ENCODE data around the gene KRT17. TPM values are rescaled to one million over a fixed set of nuclear protein-coding genes. Genes with fewer than 3 reads are reported as not detected.

The KRT17 gene
- total and polyA plus RNA-seq, 7 experiments from 2014 or later, result not detected

- H3K9me3 ChIP-seq (ENCODE audit: control insufficient read depth in 2 of 3, low read length in 3 of 3), result no peaks in the 10 kb centered on the region
- no peaks in the 10 kb centered on the region for H3K27me3 ChIP-seq (ENCODE audit: control insufficient read depth in 2 of 2, insufficient read depth in 2 of 2, low read length in 2 of 2)
- ChIA-PET POLR2A (no interaction called here), CTCF (no interaction called here)
- ATAC-seq (no peak), DNase-seq (no peak)
- H3K4me1 Mint-ChIP-seq, result peaks cover 0 to 5% (median 0%) of the 10 kb centered on the region in 7 donors
- no peaks in the 10 kb centered on the region for H3K9me3 Mint-ChIP-seq
- H3K4me3 Mint-ChIP-seq, result no peak overlapping the region
- H3K36me3 Mint-ChIP-seq, result no peaks in the 10 kb centered on the region
- H3K27ac ChIP-seq (ENCODE audit: low read depth, low read length), result no peak overlapping the region
- intact Hi-C loops (cut with micrococcal nuclease), result no loop called here
- H3K36me3 ChIP-seq (ENCODE audit: control insufficient read depth in 2 of 3, insufficient read depth in 3 of 3, low read length in 3 of 3), result no peaks in the 10 kb centered on the region
- peaks cover 0 to 3% (median 0%) of the 10 kb centered on the region in 5 donors for H3K27me3 Mint-ChIP-seq
- no peak overlapping the region for H3K27ac Mint-ChIP-seq
- H3K4me1 ChIP-seq (ENCODE audit: control insufficient read depth in 2 of 2, insufficient read depth in 2 of 2, low read length in 2 of 2), result no peaks in the 10 kb centered on the region
- no peak overlapping the region for H3K4me3 ChIP-seq (ENCODE audit: low read length)
Observed at GRCh38 chr17:41635121-41636097, 11.0 kb upstream of the KRT17 start.

GRCh38 chr17:41634639-41635038 is 10.3 kb upstream of the KRT17 start:
- intact Hi-C loops (cut with micrococcal nuclease), result no loop called here
- peaks cover 0 to 5% (median 0%) of the 10 kb centered on the region in 7 donors for H3K4me1 Mint-ChIP-seq
- ChIA-PET CTCF (interaction anchor here (0.6 kb wide), 1 partner anchor 778 kb away, joined by 3 read pairs; no protein-coding TSS in a partner anchor), POLR2A (no interaction called here)
- H3K36me3 Mint-ChIP-seq, result no peaks in the 10 kb centered on the region
- H3K27me3 Mint-ChIP-seq, result peaks cover 0 to 2% (median 0%) of the 10 kb centered on the region in 5 donors
- no peaks in the 10 kb centered on the region for H3K36me3 ChIP-seq (ENCODE audit: control insufficient read depth in 2 of 3, insufficient read depth in 3 of 3, low read length in 3 of 3)
- ATAC-seq (no peak), DNase-seq (no peak)
- H3K27ac ChIP-seq (ENCODE audit: low read depth, low read length), result no peak overlapping the region
- H3K4me3 ChIP-seq (ENCODE audit: low read length), result no peak overlapping the region
- no peaks in the 10 kb centered on the region for H3K9me3 ChIP-seq (ENCODE audit: control insufficient read depth in 2 of 3, low read length in 3 of 3)
- no peak overlapping the region for H3K27ac Mint-ChIP-seq
- H3K4me1 ChIP-seq (ENCODE audit: control insufficient read depth in 2 of 2, insufficient read depth in 2 of 2, low read length in 2 of 2), result no peaks in the 10 kb centered on the region
- no peaks in the 10 kb centered on the region for H3K27me3 ChIP-seq (ENCODE audit: control insufficient read depth in 2 of 2, insufficient read depth in 2 of 2, low read length in 2 of 2)
- no peak overlapping the region for H3K4me3 Mint-ChIP-seq
- no peaks in the 10 kb centered on the region for H3K9me3 Mint-ChIP-seq

GRCh38 chr17:41633556-41634199 is 9.3 kb upstream of the KRT17 start:
- H3K27ac Mint-ChIP-seq, result no peak overlapping the region
- no peaks in the 10 kb centered on the region for H3K27me3 Mint-ChIP-seq
- ChIA-PET POLR2A (no interaction called here), CTCF (no interaction called here)
- no peaks in the 10 kb centered on the region for H3K36me3 Mint-ChIP-seq
- ATAC-seq, result no peak
- Histone ChIP-seq H3K27ac (ENCODE audit: low read depth, low read length) (no peak overlapping the region), H3K4me1 (ENCODE audit: control insufficient read depth in 2 of 2, insufficient read depth in 2 of 2, low read length in 2 of 2) (no peaks in the 10 kb centered on the region), H3K9me3 (ENCODE audit: control insufficient read depth in 2 of 3, low read length in 3 of 3) (no peaks in the 10 kb centered on the region), H3K4me3 (ENCODE audit: low read length) (no peak overlapping the region), H3K36me3 (ENCODE audit: control insufficient read depth in 2 of 3, insufficient read depth in 3 of 3, low read length in 3 of 3) (no peaks in the 10 kb centered on the region), H3K27me3 (ENCODE audit: control insufficient read depth in 2 of 2, insufficient read depth in 2 of 2, low read length in 2 of 2) (no peaks in the 10 kb centered on the region)
- H3K9me3 Mint-ChIP-seq, result no peaks in the 10 kb centered on the region
- no peak for DNase-seq
- H3K4me3 Mint-ChIP-seq, result no peak overlapping the region
- intact Hi-C loops (cut with micrococcal nuclease), result no loop called here
- peaks cover 0 to 5% (median 0%) of the 10 kb centered on the region in 7 donors for H3K4me1 Mint-ChIP-seq

- no peaks in the 10 kb centered on the region for H3K27me3 ChIP-seq (ENCODE audit: control insufficient read depth in 2 of 2, insufficient read depth in 2 of 2, low read length in 2 of 2)
- Mint-ChIP-seq H3K4me1 (peaks cover 0 to 5% (median 0%) of the 10 kb centered on the region in 7 donors), H3K4me3 (no peak overlapping the region), H3K27me3 (peaks cover 0 to under 1% (median 0%) of the 10 kb centered on the region in 5 donors), H3K27ac (no peak overlapping the region), H3K9me3 (no peaks in the 10 kb centered on the region), H3K36me3 (no peaks in the 10 kb centered on the region)
- peak; percentile 13 for ATAC-seq
- POLR2A ChIA-PET, result no interaction called here
- CTCF ChIA-PET, result no interaction called here
- no peaks in the 10 kb centered on the region for H3K9me3 ChIP-seq (ENCODE audit: control insufficient read depth in 2 of 3, low read length in 3 of 3)
- no peak overlapping the region for H3K27ac ChIP-seq (ENCODE audit: low read depth, low read length)
- no peak for DNase-seq
- H3K36me3 ChIP-seq (ENCODE audit: control insufficient read depth in 2 of 3, insufficient read depth in 3 of 3, low read length in 3 of 3), result no peaks in the 10 kb centered on the region
- intact Hi-C loops (cut with micrococcal nuclease), result no loop called here
- no peak overlapping the region for H3K4me3 ChIP-seq (ENCODE audit: low read length)
- H3K4me1 ChIP-seq (ENCODE audit: control insufficient read depth in 2 of 2, insufficient read depth in 2 of 2, low read length in 2 of 2), result no peaks in the 10 kb centered on the region
Observed at GRCh38 chr17:41632482-41633105, 8.2 kb upstream of the KRT17 start.

GRCh38 chr17:41631898-41632285 is 7.5 kb upstream of the KRT17 start:
- no peak overlapping the region for H3K4me3 ChIP-seq (ENCODE audit: low read length)
- no peaks in the 10 kb centered on the region for H3K4me1 ChIP-seq (ENCODE audit: control insufficient read depth in 2 of 2, insufficient read depth in 2 of 2, low read length in 2 of 2)
- ChIA-PET CTCF (no interaction called here), POLR2A (no interaction called here)
- peaks cover 0 to 5% (median 0%) of the 10 kb centered on the region in 7 donors for H3K4me1 Mint-ChIP-seq
- H3K27me3 ChIP-seq (ENCODE audit: control insufficient read depth in 2 of 2, insufficient read depth in 2 of 2, low read length in 2 of 2), result no peaks in the 10 kb centered on the region
- H3K27ac Mint-ChIP-seq, result no peak overlapping the region
- H3K4me3 Mint-ChIP-seq, result no peak overlapping the region
- peaks cover 0 to 4% (median 0%) of the 10 kb centered on the region in 5 donors for H3K27me3 Mint-ChIP-seq
- ATAC-seq (no peak), DNase-seq (no peak)
- intact Hi-C loops (cut with micrococcal nuclease), result no loop called here
- H3K27ac ChIP-seq (ENCODE audit: low read depth, low read length), result no peak overlapping the region
- H3K36me3 Mint-ChIP-seq, result no peaks in the 10 kb centered on the region
- H3K9me3 Mint-ChIP-seq, result no peaks in the 10 kb centered on the region
- H3K36me3 ChIP-seq (ENCODE audit: control insufficient read depth in 2 of 3, insufficient read depth in 3 of 3, low read length in 3 of 3), result no peaks in the 10 kb centered on the region
- H3K9me3 ChIP-seq (ENCODE audit: control insufficient read depth in 2 of 3, low read length in 3 of 3), result no peaks in the 10 kb centered on the region

- no peaks in the 10 kb centered on the region for H3K9me3 Mint-ChIP-seq
- peaks cover 0 to 4% (median 0%) of the 10 kb centered on the region in 5 donors for H3K27me3 Mint-ChIP-seq
Observed at GRCh38 chr17:41631025-41631897, 6.9 kb upstream of the KRT17 start.

More at GRCh38 chr17:41631025-41631897, 6.9 kb upstream of the KRT17 start:
- Mint-ChIP-seq H3K27ac (no peak overlapping the region), H3K36me3 (no peaks in the 10 kb centered on the region), H3K4me3 (no peak overlapping the region), H3K4me1 (peaks cover 0 to 5% (median 0%) of the 10 kb centered on the region in 7 donors)
- ATAC-seq (no peak), DNase-seq (no peak)
- Histone ChIP-seq H3K27ac (ENCODE audit: low read depth, low read length) (no peak overlapping the region), H3K27me3 (ENCODE audit: control insufficient read depth in 2 of 2, insufficient read depth in 2 of 2, low read length in 2 of 2) (no peaks in the 10 kb centered on the region), H3K9me3 (ENCODE audit: control insufficient read depth in 2 of 3, low read length in 3 of 3) (no peaks in the 10 kb centered on the region), H3K36me3 (ENCODE audit: control insufficient read depth in 2 of 3, insufficient read depth in 3 of 3, low read length in 3 of 3) (no peaks in the 10 kb centered on the region), H3K4me3 (ENCODE audit: low read length) (no peak overlapping the region), H3K4me1 (ENCODE audit: control insufficient read depth in 2 of 2, insufficient read depth in 2 of 2, low read length in 2 of 2) (no peaks in the 10 kb centered on the region)
- ChIA-PET CTCF (no interaction called here), POLR2A (no interaction called here)
- intact Hi-C loops (cut with micrococcal nuclease), result no loop called here
